Measurements from ENCODE around the gene SLC35D1.

The SLC35D1 gene

DNA sequence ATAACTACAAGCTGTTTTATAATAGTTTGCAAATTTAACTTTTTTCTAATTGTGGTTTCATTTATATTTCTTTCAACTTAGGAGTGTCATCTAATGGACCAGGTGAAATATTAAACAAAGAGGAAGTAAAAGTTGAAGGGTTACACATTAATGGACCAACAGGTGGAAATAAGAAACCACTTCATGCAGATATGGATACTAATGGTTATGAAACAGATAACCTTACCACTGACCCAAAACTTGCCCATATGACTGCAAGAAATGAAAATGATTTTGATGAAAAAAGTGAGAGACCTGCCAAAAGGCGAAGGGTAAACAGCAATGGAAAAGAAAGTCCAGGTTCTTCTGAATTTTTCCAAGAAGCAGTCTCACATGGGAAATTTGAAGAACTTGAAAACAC, 69.5 kb downstream of the SLC35D1 start:
- H3K4me2 ChIP-seq (ENCODE audit: low read length), result no peak overlapping the region
- H3K36me3 ChIP-seq (ENCODE audit: insufficient read depth, low read length), result peaks cover 88% of the 10 kb centered on the region
- peaks cover 20% of the 10 kb centered on the region for H3K4me1 ChIP-seq (ENCODE audit: insufficient read depth, low read length, severe bottlenecking)
- no peaks in the 10 kb centered on the region for H4K20me1 ChIP-seq (ENCODE audit: insufficient read depth, low read length)
- H3K9ac ChIP-seq (ENCODE audit: low read length), result no peak overlapping the region
- H3K9me2 ChIP-seq (ENCODE audit: low read depth, low read length), result no peaks in the 10 kb centered on the region
- H3K79me2 ChIP-seq (ENCODE audit: insufficient read depth, low read length), result no peaks in the 10 kb centered on the region
- H3K4me3 ChIP-seq (ENCODE audit: low read depth, low read length, poor library complexity, severe bottlenecking), result no peak overlapping the region
- H2AFZ ChIP-seq (ENCODE audit: low read length), result no peak overlapping the region
- H3K27ac ChIP-seq (ENCODE audit: low read depth, low read length, poor library complexity, severe bottlenecking), result no peak overlapping the region
- H3K27me3 ChIP-seq (ENCODE audit: insufficient read depth, low read length), result no peaks in the 10 kb centered on the region
- H3K9me3 ChIP-seq (ENCODE audit: low read length), result no peaks in the 10 kb centered on the region
- H3F3A ChIP-seq (ENCODE audit: insufficient read depth, low read length), result no peaks in the 10 kb centered on the region
- TF ChIP-seq CTCF (IDR thresholded peaks at IDR 0.05; ENCODE audit: low read length) (no peak), EZH2 (IDR thresholded peaks at IDR 0.05; ENCODE audit: borderline replicate concordance, low read length) (no peak)

- H4K20me1 ChIP-seq (ENCODE audit: insufficient read depth, low read length), result no peaks in the 10 kb centered on the region
- H3K79me2 ChIP-seq (ENCODE audit: insufficient read depth, low read length), result no peaks in the 10 kb centered on the region
- H3K4me1 ChIP-seq (ENCODE audit: insufficient read depth, low read length, severe bottlenecking), result peaks cover 20% of the 10 kb centered on the region
- no peak overlapping the region for H3K4me3 ChIP-seq (ENCODE audit: low read depth, low read length, poor library complexity, severe bottlenecking)
- H3K36me3 ChIP-seq (ENCODE audit: insufficient read depth, low read length), result peaks cover 89% of the 10 kb centered on the region
- H3K9me2 ChIP-seq (ENCODE audit: low read depth, low read length), result no peaks in the 10 kb centered on the region
- no peaks in the 10 kb centered on the region for H3F3A ChIP-seq (ENCODE audit: insufficient read depth, low read length)
- H3K9ac ChIP-seq (ENCODE audit: low read length), result no peak overlapping the region
- no peaks in the 10 kb centered on the region for H3K9me3 ChIP-seq (ENCODE audit: low read length)
- H3K27ac ChIP-seq (ENCODE audit: low read depth, low read length, poor library complexity, severe bottlenecking), result no peak overlapping the region
- H3K4me2 ChIP-seq (ENCODE audit: low read length), result no peak overlapping the region
- H2AFZ ChIP-seq (ENCODE audit: low read length), result no peak overlapping the region
- TF ChIP-seq CTCF (IDR thresholded peaks at IDR 0.05; ENCODE audit: low read length) (no peak), EZH2 (IDR thresholded peaks at IDR 0.05; ENCODE audit: borderline replicate concordance, low read length) (no peak)
- no peaks in the 10 kb centered on the region for H3K27me3 ChIP-seq (ENCODE audit: insufficient read depth, low read length)
Observed at GRCh38 chr1:66982561-66983260, 71.2 kb downstream of the SLC35D1 start.

DNA sequence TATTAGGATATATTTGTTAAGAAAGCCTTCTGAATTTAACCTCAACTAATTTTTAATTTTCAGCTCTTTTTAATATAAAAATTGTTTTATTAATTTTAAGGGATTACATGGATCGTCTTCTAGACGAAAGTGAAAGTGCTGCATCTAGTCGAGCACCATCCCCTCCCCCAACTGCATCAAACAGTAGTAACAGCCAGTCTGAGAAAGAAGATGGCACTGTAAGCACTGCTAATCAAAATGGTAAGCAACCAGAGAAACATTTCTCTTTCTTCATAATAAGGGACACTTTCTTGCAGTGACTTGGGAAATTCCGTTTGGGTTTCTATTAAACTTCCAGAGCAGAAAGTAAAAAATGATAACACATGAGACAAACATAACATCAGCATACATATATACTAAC, 72.3 kb downstream of the SLC35D1 start:
- Histone ChIP-seq H3K4me1 (ENCODE audit: insufficient read depth, low read length, severe bottlenecking) (peaks cover 20% of the 10 kb centered on the region), H3K4me3 (ENCODE audit: low read depth, low read length, poor library complexity, severe bottlenecking) (peak overlapping the region; percentile 7), H2AFZ (ENCODE audit: low read length) (no peak overlapping the region), H3K9me2 (ENCODE audit: low read depth, low read length) (no peaks in the 10 kb centered on the region), H3K27ac (ENCODE audit: low read depth, low read length, poor library complexity, severe bottlenecking) (peak overlapping the region; percentile 33), H3K4me2 (ENCODE audit: low read length) (peak overlapping the region; percentile 50), H3K27me3 (ENCODE audit: insufficient read depth, low read length) (no peaks in the 10 kb centered on the region), H3K9me3 (ENCODE audit: low read length) (no peaks in the 10 kb centered on the region), H4K20me1 (ENCODE audit: insufficient read depth, low read length) (no peaks in the 10 kb centered on the region), H3F3A (ENCODE audit: insufficient read depth, low read length) (no peaks in the 10 kb centered on the region), H3K36me3 (ENCODE audit: insufficient read depth, low read length) (peaks cover 90% of the 10 kb centered on the region), H3K79me2 (ENCODE audit: insufficient read depth, low read length) (no peaks in the 10 kb centered on the region), H3K9ac (ENCODE audit: low read length) (no peak overlapping the region)
- no peak for TF ChIP-seq EZH2 (IDR thresholded peaks at IDR 0.05; ENCODE audit: borderline replicate concordance, low read length)
- TF ChIP-seq CTCF (IDR thresholded peaks at IDR 0.05; ENCODE audit: low read length), result no peak
